CD4-positive, alpha-beta T cell treated with Interleukin-15 for 1 hour (primary cell): ENCODE data around the gene TMEM42.

Experiments
- DNase-seq: peaks from one replicate; pipeline ENCODE4 v3.0.0-alpha.2; 2020

The TMEM42 gene

DNA sequence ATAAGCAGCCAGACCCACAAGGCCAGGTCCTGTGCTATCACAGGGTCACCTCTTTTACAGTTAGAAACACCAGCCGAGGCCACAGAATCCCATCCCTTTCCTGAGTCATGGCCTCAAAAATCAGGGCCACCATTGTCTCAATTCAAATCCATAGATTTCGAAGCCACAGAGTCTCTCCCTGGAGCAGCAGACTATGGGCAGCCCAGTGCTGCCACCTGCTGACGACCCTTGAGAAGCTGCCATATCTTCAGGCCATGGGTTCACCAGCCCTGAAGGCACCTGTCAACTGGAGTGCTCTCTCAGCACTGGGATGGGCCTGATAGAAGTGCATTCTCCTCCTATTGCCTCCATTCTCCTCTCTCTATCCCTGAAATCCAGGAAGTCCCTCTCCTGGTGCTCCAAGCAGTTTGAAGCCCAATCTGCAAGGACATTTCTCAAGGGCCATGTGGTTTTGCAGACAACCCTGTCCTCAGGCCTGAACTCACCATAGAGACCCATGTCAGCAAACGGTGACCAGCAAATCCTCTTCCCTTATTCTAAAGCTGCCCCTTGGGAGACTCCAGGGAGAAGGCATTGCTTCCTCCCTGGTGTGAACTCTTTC, 52.3 kb downstream of the TMEM42 start:
- DNase-seq: peak; percentile 45

DNA sequence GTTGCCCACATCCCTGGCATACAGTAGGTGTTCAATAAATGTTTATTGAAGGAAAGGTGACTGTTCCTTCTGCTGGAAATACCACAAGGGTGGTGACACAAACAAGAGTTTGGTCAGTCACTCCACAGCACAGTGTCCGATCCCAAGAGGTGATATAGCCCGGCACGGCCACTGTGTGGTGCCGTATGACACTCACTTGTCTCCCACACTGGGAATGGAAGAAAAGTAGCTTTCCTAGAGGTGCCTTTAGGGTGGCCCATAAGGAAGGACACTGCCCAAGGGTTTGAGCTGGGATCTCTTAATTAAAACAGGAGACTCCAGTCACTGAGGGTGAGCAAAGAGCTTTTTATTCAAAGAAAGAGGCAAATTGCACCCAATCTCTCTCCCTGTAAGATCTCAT, 53.2 kb downstream of the TMEM42 start:
- DNase-seq: no peak
